NOMO-1 (cell line): ENCODE data around the gene NELFCD.

ENCODE experiments used
- DNase-seq, 2 experiments: peaks; one replicate each; lab custom pipeline; 2025; ENCODE audit not compliant: unreplicated experiment in 2 of 2; lab: John Stamatoyannopoulos, UW

NELFCD gene

GRCh38 chr20:59042796-59043631 is 62.0 kb downstream of the NELFCD start:
- peak; percentile 84 to 95 for DNase-seq

GRCh38 chr20:59043698-59044097 is 62.6 kb downstream of the NELFCD start:
- peak; percentile 48 to 60 for DNase-seq

GRCh38 chr20:59044295-59044694 is 63.2 kb downstream of the NELFCD start:
- no peak for DNase-seq
